GM10248 (cell line): Measurements from ENCODE around the gene PRR15L.

Experiments used
- CTCF ChIA-PET: fragments of 300-600 bp; sonication (Branson Sonifier 250); formaldehyde crosslinking; extraction: SDS; loops from one replicate; lab custom pipeline; 2021; ENCODE audit warnings: antibody characterized with exemption; lab: Yijun Ruan, JAX
- POLR2A ChIA-PET: fragments of 350-650 bp; sonication (Branson Sonifier 250); formaldehyde crosslinking; extraction: SDS; loops from one replicate; lab custom pipeline; 2020; ENCODE audit warnings: antibody characterized with exemption; lab: Yijun Ruan, JAX
- DNase-seq: peaks from one replicate; pipeline ENCODE4 v3.0.0; 2012; ENCODE audit errors: extremely low spot score
- TF ChIP-seq, protein P1 (sequence below): IDR thresholded peaks from 2 replicates; pipeline ENCODE4 v1.5.1; 2012; ENCODE audit warnings: mild to moderate bottlenecking, low read depth; ENCODE audit errors: extremely low read depth, missing control alignments, control extremely low read depth

Gene PRR15L

DNA sequence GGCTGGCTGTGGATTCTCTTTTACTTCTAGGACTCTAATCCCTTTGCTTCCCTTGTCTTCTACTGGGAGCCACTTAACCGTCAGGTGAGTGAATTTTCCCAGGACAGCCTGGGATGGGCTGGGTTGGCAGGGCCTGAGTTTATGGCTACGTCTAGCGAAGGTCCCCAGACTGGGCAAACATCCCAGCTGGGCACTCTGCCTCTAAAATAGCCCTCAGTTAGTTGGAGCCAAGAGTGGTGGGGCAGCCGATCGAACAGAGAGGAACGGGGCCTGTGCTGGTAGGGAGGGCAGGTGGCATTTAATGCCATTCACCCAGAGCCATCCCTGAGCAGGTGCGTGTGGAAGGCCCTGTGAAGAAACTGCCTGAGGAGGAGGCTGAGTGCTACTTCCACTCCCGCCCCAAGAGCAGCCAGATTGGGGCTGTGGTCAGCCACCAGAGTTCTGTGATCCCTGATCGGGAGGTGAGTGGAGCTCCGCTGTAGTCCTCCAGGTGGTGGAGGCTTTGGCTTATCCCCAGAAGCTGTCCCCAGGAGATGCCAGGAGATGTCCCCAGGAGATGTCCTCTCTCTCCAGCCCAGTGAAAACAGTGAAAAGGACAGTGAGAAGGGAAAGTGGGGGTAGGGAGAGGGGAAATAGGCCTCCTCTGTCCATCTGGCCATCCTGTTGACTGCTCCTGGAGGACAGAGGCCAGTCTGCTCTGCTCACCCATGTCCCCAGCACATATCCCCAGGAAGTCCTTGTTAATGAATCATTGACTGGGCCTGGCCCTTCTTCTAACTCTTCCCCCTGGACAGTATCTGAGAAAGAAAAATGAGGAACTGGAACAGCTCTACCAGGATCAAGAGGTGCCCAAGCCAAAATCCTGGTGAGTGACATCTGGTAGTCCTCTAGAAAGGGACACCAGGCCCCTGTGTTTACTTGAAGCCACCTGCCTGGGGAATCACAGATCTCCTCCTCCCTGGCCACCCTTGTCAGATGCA, 11.9 kb downstream of the PRR15L start:
- TF ChIP-seq, protein P1, sequence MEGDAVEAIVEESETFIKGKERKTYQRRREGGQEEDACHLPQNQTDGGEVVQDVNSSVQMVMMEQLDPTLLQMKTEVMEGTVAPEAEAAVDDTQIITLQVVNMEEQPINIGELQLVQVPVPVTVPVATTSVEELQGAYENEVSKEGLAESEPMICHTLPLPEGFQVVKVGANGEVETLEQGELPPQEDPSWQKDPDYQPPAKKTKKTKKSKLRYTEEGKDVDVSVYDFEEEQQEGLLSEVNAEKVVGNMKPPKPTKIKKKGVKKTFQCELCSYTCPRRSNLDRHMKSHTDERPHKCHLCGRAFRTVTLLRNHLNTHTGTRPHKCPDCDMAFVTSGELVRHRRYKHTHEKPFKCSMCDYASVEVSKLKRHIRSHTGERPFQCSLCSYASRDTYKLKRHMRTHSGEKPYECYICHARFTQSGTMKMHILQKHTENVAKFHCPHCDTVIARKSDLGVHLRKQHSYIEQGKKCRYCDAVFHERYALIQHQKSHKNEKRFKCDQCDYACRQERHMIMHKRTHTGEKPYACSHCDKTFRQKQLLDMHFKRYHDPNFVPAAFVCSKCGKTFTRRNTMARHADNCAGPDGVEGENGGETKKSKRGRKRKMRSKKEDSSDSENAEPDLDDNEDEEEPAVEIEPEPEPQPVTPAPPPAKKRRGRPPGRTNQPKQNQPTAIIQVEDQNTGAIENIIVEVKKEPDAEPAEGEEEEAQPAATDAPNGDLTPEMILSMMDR, result no peak
- ChIA-PET POLR2A (no interaction called here), CTCF (interaction anchor here (0.6 to 32.0 kb wide), 26 partner anchors 3 to 583 kb away, joined by 3 to 584 read pairs (median 6); partner anchors contain the start of genes CDK5RAP3, LRRC46, MRPL10 and PNPO)
- no peak for DNase-seq

DNA sequence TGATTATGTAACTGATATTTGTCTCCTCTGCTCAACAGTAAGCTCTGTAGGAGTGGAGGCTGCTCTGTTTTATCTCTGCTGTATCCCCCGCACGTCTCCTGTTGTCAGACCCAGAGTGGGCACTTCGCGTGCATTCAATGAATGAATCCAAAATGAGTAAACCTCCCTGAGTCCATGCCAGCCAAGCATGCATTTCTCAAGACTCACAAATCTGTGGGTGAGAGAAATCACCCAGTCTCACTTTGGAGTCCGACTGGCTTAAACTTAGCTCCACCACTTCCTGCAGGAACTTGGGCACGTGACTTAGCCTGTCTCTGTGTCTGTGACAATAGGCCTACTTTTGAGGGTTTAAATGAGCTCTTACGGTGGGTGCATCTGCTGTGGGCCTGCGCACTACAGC, 12.6 kb downstream of the PRR15L start:
- POLR2A ChIA-PET, result no interaction called here
- no peak for DNase-seq
- TF ChIP-seq, protein P1, result no peak
- CTCF ChIA-PET, result interaction anchor here (1.0 to 32.0 kb wide), 10 partner anchors 4 to 292 kb away, joined by 3 to 584 read pairs (median 10); partner anchors contain the start of genes CDK5RAP3, PNPO, PRR15L and SCRN2

DNA sequence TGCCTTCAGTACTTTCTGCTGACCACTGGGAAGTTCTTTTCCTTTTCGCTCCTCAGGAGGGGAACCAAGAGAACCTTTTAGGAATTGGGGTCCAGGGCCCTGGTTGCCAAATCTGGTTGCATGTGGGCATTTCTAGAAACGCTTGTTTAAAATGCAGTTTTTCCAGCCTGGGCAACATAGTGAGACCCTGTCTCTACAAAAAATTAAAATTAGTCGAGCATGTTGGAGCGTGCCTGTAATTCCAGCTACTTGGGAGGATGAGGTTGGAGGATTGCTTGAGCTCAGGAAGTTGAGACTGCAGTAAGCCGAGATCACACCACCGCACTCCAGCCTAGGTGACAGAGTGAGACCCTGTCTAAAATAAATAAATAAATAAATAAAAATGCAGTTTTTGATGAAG, 15.1 kb downstream of the PRR15L start:
- TF ChIP-seq, protein P1, result no peak
- CTCF ChIA-PET, result interaction anchor here (1.0 to 32.0 kb wide), 7 partner anchors 6 to 95 kb away, joined by 3 to 584 read pairs (median 8); partner anchors contain the start of genes CDK5RAP3, PNPO and PRR15L
- POLR2A ChIA-PET, result no interaction called here
- DNase-seq, result no peak

DNA sequence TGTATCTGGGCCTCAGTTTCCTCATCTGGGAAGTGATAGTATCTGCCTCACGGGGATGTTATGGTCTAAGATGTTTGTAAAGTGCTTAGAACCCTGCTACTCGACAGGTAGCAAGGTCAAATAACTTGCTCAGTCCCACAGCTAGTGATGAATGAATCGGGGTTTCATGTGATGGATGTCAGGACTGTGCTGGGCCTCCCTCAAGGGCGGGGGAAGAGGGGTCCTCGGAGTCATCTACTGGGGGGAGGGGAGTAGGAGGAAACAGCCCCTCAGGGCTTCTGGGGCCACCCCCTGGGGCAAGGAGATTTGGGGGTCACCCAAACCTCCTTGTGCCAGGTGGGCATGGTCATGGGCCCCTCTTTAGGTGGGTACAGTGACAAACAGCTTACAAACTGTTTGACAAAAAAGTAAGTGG, 15.6 kb downstream of the PRR15L start:
- DNase-seq, result no peak
- TF ChIP-seq, protein P1, result no peak
- CTCF ChIA-PET, result interaction anchor here (1.0 to 32.0 kb wide), 10 partner anchors 7 to 99 kb away, joined by 3 to 584 read pairs (median 7); partner anchors contain the start of genes CDK5RAP3, PNPO and PRR15L
- POLR2A ChIA-PET, result interaction anchor here (1.1 kb wide), 1 partner anchor 28 kb away, joined by 4 read pairs; no protein-coding TSS in a partner anchor

DNA sequence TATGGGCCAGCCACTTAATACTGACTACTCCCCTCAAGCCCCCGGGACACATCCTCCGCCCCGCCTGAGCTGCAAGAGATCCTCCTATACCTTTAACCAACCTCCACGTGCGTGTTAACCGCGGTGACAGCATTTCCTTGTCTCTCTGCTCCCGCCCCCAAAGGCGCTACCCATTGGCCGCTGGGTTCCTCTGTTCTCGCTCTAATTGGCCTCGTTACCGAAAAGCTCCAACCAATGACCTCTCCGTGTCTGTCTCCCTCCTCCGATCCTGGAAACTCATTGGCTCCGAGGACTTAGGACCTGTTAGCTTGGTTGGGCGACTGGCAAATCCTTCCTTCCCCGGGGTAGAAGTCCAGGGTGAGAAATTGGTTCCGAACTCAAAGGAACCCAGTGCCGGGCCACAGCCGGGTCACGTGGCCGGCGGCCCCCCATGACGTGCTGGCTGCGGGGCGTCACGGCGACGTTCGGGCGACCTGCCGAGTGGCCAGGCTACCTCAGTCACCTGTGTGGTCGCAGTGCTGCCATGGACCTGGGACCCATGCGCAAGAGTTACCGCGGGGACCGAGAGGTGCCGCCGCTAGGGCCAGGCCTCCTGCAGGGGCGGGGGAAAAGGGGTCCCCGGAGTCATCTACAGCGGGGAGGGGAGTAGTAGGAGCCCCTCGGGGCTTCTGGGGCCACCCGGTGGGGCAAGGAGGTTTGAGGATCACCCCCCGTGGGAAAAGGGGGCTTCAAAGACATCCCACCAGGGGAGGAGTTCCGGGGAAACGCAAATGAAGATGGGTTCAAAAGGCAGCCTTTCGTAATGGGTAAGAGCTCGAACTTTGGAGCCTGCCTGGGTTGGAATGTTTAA, 16.2 kb downstream of the PRR15L start, which contains the start of gene PNPO:
PNPO (plus strand) TSS at position 326 of the 850 bp plus-strand sequence; CDS start at position 431, 105 bp downstream.
- ChIA-PET POLR2A (interaction anchor here (0.6 to 1.2 kb wide), 3 partner anchors 16 to 50 kb away, joined by 3 to 4 read pairs (median 3); no protein-coding TSS in a partner anchor), CTCF (interaction anchor here (1.0 to 32.0 kb wide), 13 partner anchors 7 to 100 kb away, joined by 3 to 584 read pairs (median 4); partner anchors contain the start of genes CDK5RAP3, PNPO, PRR15L and SCRN2)
- peak; percentile 96 for DNase-seq
- TF ChIP-seq, protein P1, result no peak
